B cell (primary cell): ENCODE data around the gene MYO10. TPM values are rescaled to one million over a fixed set of nuclear protein-coding genes. Genes with fewer than 3 reads are reported as not detected.

Experiments used
- ATAC-seq: fragments of 200-7000 bp; cut with Tn5 transposase; one replicate; pipeline ENCODE4 v1.10.0; 2021; ENCODE audit warnings: low read depth, mild to moderate bottlenecking, moderate number of reproducible peaks, moderate library complexity
- CTCF ChIA-PET: fragments of 350-600 bp; sonication (Branson Sonifier 250); formaldehyde crosslinking; loops from one replicate; lab custom pipeline; 2021; ENCODE audit warnings: antibody characterized with exemption, inconsistent platforms; lab: Charles Lee
- POLR2A ChIA-PET: fragments of 350-600 bp; sonication (Branson Sonifier 250); formaldehyde crosslinking; loops from one replicate; lab custom pipeline; 2021; ENCODE audit warnings: antibody characterized with exemption; lab: Charles Lee
- DNase-seq: peaks from one replicate; pipeline ENCODE4 v3.0.0; 2013
- H2AFZ ChIP-seq: 2 replicates; pipeline ENCODE4 v1.6.1; 2012; ENCODE audit warnings: mild to moderate bottlenecking, low read depth, low read length; ENCODE audit not compliant: insufficient read depth, poor library complexity, severe bottlenecking
- H3K27ac ChIP-seq, 2 donors: 1 replicate in 1 of 2; 2 replicates in 1 of 2; pipeline ENCODE4 v1.5.1; 2012 to 2013; ENCODE audit warnings: low read length in 2 of 2, mild to moderate bottlenecking in 2 of 2, moderate library complexity in 1 of 2
- H3K27me3 ChIP-seq, 4 experiments: fragments of 200-600 bp in 1 of 4; sonication (generic) in 1 of 4; replicated peaks in 1 of 4; 1 replicate in 2 of 4; 2 replicates in 2 of 4; pipeline versions ENCODE4 v1.6.1 to v1.7.0; 2013 to 2016; ENCODE audit warnings: low read length in 3 of 4, mild to moderate bottlenecking in 2 of 4, mixed read lengths in 1 of 4, moderate library complexity in 1 of 4; ENCODE audit not compliant: insufficient read depth in 4 of 4, control insufficient read depth in 3 of 4; ENCODE audit errors: control extremely low read depth in 1 of 4
- H3K36me3 ChIP-seq, 2 experiments: replicated peaks in 1 of 2; 1 replicate in 1 of 2; 2 replicates in 1 of 2; pipeline versions ENCODE4 v1.6.1 to v1.7.1; 2013; ENCODE audit warnings: low read length in 1 of 2; ENCODE audit not compliant: insufficient read depth in 2 of 2, control insufficient read depth in 1 of 2; ENCODE audit errors: control extremely low read depth in 1 of 2, extremely low read depth in 1 of 2
- H3K4me1 ChIP-seq, 2 donors: fragments of 200-600 bp in 1 of 2; sonication (generic) in 1 of 2; 1 replicate in 1 of 2; 2 replicates in 1 of 2; pipeline versions ENCODE4 v1.5.1 to v1.6.1; 2013 to 2017; ENCODE audit warnings: low read length in 2 of 2; ENCODE audit not compliant: control insufficient read depth in 2 of 2, insufficient read depth in 2 of 2
- H3K4me2 ChIP-seq: replicated peaks from 2 replicates; pipeline ENCODE3; 2012; ENCODE audit warnings: mild to moderate bottlenecking, low read depth, low read length; ENCODE audit not compliant: poor library complexity, severe bottlenecking
- H3K4me3 ChIP-seq, 5 experiments: fragments of 200-600 bp in 1 of 5; sonication (generic) in 1 of 5; 1 replicate in 3 of 5; 2 replicates in 2 of 5; pipeline versions ENCODE4 v1.5.1 to v1.7.0; 2011 to 2016; ENCODE audit warnings: low read length in 4 of 5, mild to moderate bottlenecking in 4 of 5, low read depth in 2 of 5, control low read depth in 1 of 5, moderate library complexity in 1 of 5; ENCODE audit not compliant: insufficient read depth in 1 of 5; ENCODE audit errors: control extremely low read depth in 1 of 5, extremely low read depth in 1 of 5
- H3K79me2 ChIP-seq: fragments of 200-600 bp; sonication (generic); one replicate; pipeline ENCODE4 v1.6.0; 2016; ENCODE audit warnings: low read length; ENCODE audit not compliant: control insufficient read depth, insufficient read depth
- H3K9ac ChIP-seq: fragments of 200-600 bp; sonication (generic); 2 replicates; pipeline ENCODE4 v1.6.1; 2017; ENCODE audit warnings: mild to moderate bottlenecking, low read length, moderate library complexity
- H3K9me3 ChIP-seq, 3 donors: one replicate each; pipeline versions ENCODE4 v1.6.1 to v1.7.1; 2013; ENCODE audit warnings: low read length in 2 of 3; ENCODE audit not compliant: control insufficient read depth in 2 of 3, insufficient read depth in 1 of 3; ENCODE audit errors: control extremely low read depth in 1 of 3
- H4K20me1 ChIP-seq: 2 replicates; pipeline ENCODE4 v1.6.0; 2012; ENCODE audit warnings: mild to moderate bottlenecking, low read length; ENCODE audit not compliant: insufficient read depth, control insufficient read depth, poor library complexity, severe bottlenecking
- H3K27ac Mint-ChIP-seq: one replicate; pipeline ENCODE4 v1.8.0; 2021; ENCODE audit warnings: mixed read lengths
- H3K27me3 Mint-ChIP-seq: one replicate; pipeline ENCODE4 v1.8.0; 2021; ENCODE audit warnings: mixed read lengths
- H3K4me1 Mint-ChIP-seq: one replicate; pipeline ENCODE4 v1.8.0; 2021; ENCODE audit warnings: mixed read lengths
- H3K4me3 Mint-ChIP-seq: one replicate; pipeline ENCODE4 v1.8.0; 2021; ENCODE audit warnings: mixed read lengths
- H3K9me3 Mint-ChIP-seq: one replicate; pipeline ENCODE4 v1.8.0; 2022; ENCODE audit warnings: mixed read lengths; ENCODE audit not compliant: insufficient read depth
- CTCF ChIP-seq: fragments of 200-600 bp; IDR thresholded peaks from one replicate; pipeline ENCODE4 v1.8.0; 2022; ENCODE audit warnings: antibody characterized with exemption, mild to moderate bottlenecking
- EZH2 ChIP-seq: IDR thresholded peaks from 2 replicates; pipeline ENCODE4 v1.6.1; 2012; ENCODE audit warnings: borderline replicate concordance, low read depth, mild to moderate bottlenecking, moderate library complexity, low read length; ENCODE audit not compliant: insufficient read depth, poor library complexity, severe bottlenecking
- WGBS: methylation state at CpG from one replicate; pipeline ENCODE4 v1.1.5; 2013; ENCODE audit warnings: missing lambda C conversion rate; ENCODE audit not compliant: insufficient coverage; 5-methylcytosine and 5-hydroxymethylcytosine counted together
- intact Hi-C: fragments of 100-400 bp; cut with micrococcal nuclease; formaldehyde crosslinking; loops from one replicate; pipeline ENCODE4 v1.10.0; 2022
- polyA plus RNA-seq: library from polyadenylated mRNA; depleted of rRNA; stranded (reverse); fragments of >200 nt; gene quantifications from 2 replicates; pipeline ENCODE4 v1.2.3, GENCODE V29; 2012
- total RNA-seq, 2 donors: library from RNA; stranded (reverse); fragments of 120-200 nt in 1 of 2; gene quantifications; 1 replicate in 1 of 2; 2 replicates in 1 of 2; pipeline versions ENCODE4 v1.2.3 to v1.2.4, GENCODE V29; 2013 to 2022

The MYO10 gene
- total and polyA plus RNA-seq, 2 donors (not counting 1 experiment from before 2014, with no cell fraction given), result 0.10 TPM; not detected in 1

GRCh38 chr5:16807547-16807864 lies 128.6 kb downstream of the MYO10 start:
- no peaks in the 10 kb centered on the region for H3K27me3 ChIP-seq
- H4K20me1 ChIP-seq, result no peaks in the 10 kb centered on the region
- no peak overlapping the region for H3K27ac ChIP-seq
- CTCF ChIA-PET, result interaction anchor here (0.9 kb wide), 1 partner anchor 16 kb away, joined by 5 read pairs; no protein-coding TSS in a partner anchor
- no peak for DNase-seq
- Mint-ChIP-seq H3K4me1 (no peaks in the 10 kb centered on the region), H3K4me3 (no peak overlapping the region), H3K27ac (no peak overlapping the region), H3K9me3 (no peaks in the 10 kb centered on the region), H3K27me3 (peaks cover 2% of the 10 kb centered on the region)
- no peaks in the 10 kb centered on the region for H3K36me3 ChIP-seq
- no peak overlapping the region for H3K4me2 ChIP-seq
- no peak overlapping the region for H3K4me3 ChIP-seq
- no peaks in the 10 kb centered on the region for H3K4me1 ChIP-seq
- intact Hi-C loops, result no loop called here
- 89% methylated on average over 5 of the region's 5 CpGs for WGBS
- no peak overlapping the region for H2AFZ ChIP-seq
- H3K9ac ChIP-seq, result no peak overlapping the region
- TF ChIP-seq CTCF (no peak), EZH2 (no peak)
- no peaks in the 10 kb centered on the region for H3K9me3 ChIP-seq
- H3K79me2 ChIP-seq, result no peaks in the 10 kb centered on the region
- POLR2A ChIA-PET, result no interaction called here
- ATAC-seq, result no peak

GRCh38 chr5:16806711-16807546 lies 129.2 kb downstream of the MYO10 start:
- 24% methylated on average over 6 of the region's 12 CpGs for WGBS
- Histone ChIP-seq H3K4me3 (no peak overlapping the region), H3K4me1 (no peaks in the 10 kb centered on the region), H3K36me3 (no peaks in the 10 kb centered on the region), H2AFZ (no peak overlapping the region), H3K9me3 (no peaks in the 10 kb centered on the region), H3K9ac (no peak overlapping the region), H3K4me2 (no peak overlapping the region), H3K27me3 (no peaks in the 10 kb centered on the region), H4K20me1 (no peaks in the 10 kb centered on the region), H3K27ac (no peak overlapping the region), H3K79me2 (no peaks in the 10 kb centered on the region)
- Mint-ChIP-seq H3K4me3 (no peak overlapping the region), H3K4me1 (no peaks in the 10 kb centered on the region), H3K9me3 (no peaks in the 10 kb centered on the region), H3K27me3 (no peaks in the 10 kb centered on the region), H3K27ac (no peak overlapping the region)
- ChIA-PET POLR2A (no interaction called here), CTCF (interaction anchor here (0.9 kb wide), 1 partner anchor 16 kb away, joined by 5 read pairs; no protein-coding TSS in a partner anchor)
- DNase-seq, result no peak
- TF ChIP-seq EZH2, result no peak
- no peak for TF ChIP-seq CTCF
- intact Hi-C loops, result no loop called here
- ATAC-seq, result no peak
